ENCODE data around the gene BAX.

BAX gene

DNA sequence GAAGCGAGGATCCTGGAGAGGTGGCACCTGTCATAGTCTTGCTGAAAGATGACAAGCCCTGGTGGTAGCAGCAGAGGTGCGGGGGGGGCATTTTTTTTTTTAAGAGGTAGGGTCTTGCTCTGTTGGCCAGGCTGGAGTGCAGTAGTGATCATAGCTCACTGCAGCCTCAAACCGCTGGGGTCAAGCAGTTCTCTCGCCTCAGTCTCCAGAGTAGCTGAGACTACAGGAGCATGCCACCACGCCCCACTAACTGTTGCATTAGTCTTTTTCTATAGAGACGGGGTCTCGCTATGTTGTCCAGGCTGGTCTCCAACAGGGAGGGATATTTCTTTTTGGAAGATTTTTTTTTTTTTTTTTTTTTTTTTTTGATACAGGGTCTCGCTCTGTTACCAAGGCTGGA is 3.3 kb downstream of the BAX start:
- TF ChIP-seq, protein P1, sequence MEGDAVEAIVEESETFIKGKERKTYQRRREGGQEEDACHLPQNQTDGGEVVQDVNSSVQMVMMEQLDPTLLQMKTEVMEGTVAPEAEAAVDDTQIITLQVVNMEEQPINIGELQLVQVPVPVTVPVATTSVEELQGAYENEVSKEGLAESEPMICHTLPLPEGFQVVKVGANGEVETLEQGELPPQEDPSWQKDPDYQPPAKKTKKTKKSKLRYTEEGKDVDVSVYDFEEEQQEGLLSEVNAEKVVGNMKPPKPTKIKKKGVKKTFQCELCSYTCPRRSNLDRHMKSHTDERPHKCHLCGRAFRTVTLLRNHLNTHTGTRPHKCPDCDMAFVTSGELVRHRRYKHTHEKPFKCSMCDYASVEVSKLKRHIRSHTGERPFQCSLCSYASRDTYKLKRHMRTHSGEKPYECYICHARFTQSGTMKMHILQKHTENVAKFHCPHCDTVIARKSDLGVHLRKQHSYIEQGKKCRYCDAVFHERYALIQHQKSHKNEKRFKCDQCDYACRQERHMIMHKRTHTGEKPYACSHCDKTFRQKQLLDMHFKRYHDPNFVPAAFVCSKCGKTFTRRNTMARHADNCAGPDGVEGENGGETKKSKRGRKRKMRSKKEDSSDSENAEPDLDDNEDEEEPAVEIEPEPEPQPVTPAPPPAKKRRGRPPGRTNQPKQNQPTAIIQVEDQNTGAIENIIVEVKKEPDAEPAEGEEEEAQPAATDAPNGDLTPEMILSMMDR (IDR thresholded peaks at IDR 0.05; ENCODE audit: extremely low read depth, missing control alignments) = no peak
- DNase-seq (ENCODE audit: low spot score) = no peak

DNA sequence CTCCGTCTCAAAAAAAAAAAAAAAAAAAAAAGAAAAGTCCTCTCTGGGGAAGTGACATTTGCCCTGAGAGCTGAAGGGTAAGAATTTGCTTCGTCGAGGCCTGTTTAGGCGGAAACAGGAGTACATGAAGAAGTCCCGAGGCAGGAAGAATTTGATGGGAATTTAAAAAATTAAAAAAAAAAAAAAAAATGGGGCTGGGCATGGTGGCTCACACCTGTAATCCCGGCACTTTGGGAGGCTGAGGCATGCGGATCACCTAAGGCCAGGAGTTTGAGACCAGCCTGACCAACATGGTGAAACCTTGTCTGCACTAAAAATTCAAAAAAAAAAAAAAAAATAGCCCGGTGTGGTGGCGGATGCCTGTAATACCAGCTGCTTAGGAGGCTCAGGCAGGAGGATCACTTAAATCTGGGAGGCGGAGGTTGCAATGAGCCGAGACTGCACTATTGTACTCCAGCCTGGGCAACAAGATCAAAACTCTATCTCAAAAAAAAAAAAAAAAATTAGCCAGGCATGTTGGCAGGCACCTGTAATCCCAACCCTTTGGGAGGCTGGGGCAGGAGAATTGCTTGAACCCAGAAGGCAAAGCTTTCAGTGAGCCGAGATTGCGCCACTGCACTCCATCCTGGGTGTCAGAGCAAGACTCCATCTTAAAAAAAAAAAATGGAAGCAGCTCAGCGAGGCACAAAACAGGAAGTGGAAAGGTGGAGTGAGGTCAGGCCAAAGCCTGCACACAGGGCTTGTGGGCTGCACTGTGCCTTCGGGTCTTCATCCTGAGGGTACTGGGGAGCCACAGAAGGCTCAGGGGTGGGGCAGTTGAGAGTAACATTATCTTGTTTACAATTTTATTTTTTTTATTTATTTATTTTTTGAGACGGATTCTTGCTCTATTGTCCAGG is 4.9 kb downstream of the BAX start:
- TF ChIP-seq, protein P1 (IDR thresholded peaks at IDR 0.05; ENCODE audit: extremely low read depth, missing control alignments) = no peak
- DNase-seq (ENCODE audit: low spot score) = no peak

DNA sequence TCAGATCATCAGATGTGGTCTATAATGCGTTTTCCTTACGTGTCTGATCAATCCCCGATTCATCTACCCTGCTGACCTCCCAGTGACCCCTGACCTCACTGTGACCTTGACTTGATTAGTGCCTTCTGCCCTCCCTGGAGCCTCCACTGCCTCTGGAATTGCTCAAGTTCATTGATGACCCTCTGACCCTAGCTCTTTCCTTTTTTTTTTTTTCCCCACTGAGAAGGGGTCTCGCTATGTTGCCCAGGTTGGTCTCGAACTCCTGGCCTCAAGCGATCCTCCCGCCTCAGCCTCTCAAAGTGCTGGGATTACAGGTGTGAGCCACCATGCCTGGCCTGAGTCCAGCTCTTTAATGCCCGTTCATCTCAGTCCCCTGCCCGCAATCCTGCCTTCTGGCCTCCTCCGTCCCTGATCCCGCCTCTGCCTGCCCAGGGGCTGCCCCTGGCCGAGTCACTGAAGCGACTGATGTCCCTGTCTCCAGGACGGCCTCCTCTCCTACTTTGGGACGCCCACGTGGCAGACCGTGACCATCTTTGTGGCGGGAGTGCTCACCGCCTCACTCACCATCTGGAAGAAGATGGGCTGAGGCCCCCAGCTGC is 6.5 kb downstream of the BAX start:
- TF ChIP-seq, protein P1 (IDR thresholded peaks at IDR 0.05; ENCODE audit: extremely low read depth, missing control alignments) = no peak
- no peak for DNase-seq (ENCODE audit: low spot score)

DNA sequence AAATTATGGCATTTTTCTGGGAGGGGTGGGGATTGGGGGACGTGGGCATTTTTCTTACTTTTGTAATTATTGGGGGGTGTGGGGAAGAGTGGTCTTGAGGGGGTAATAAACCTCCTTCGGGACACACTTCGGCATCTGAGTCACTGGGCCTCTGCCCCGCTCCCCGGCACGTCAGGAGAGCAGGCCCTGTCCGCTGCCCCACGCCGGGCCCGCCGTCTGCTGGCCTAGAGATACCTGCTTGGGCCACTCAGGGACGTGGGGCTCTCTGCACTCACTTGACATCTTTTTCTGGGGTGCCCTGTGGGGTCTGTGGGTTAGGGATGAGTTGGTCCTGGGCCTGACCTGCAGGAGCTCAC is 7.0 kb downstream of the BAX start:
- TF ChIP-seq, protein P1 (IDR thresholded peaks at IDR 0.05; ENCODE audit: extremely low read depth, missing control alignments) = no peak

DNA sequence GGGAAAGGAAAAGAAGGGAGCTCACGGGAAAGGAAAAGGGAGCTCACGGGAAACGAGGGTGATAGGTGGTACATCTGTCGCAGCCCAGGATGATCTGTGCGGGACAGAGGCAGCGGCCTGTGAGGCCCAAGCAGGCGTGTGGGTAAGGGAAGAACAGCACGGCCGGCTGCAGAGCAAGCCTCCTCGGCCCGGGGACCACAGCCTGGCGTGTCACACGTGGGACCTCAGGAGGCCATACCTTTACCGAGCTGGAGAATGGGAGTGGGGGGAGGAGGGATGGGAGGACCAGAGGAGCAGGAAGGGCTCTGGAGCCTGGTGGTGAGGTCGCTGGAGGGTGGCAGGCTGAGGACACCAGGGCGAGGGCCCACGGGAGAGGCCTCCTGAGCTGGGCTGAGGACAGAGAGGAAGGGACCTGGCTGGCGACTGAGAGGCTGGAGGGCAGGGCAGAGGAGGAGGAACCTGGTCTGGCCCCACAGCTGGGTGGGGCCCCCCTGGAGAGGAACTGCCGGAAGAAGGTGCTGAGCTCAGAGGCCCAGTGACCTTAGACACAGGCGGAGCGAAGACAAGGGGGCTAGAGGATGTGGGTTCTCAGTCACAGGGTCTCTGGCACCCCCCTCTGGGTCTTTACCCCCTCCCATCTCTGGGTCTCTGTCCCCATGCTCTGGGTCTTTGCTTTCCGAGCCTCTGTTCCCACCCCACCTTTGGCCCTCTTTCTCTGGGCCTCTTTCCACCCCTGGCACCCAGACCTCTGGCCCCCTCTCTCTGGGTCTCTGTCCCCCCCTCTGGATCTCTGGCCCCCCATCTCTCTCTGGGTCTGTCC is 7.6 kb downstream of the BAX start:
- peak; percentile 89 for DNase-seq (ENCODE audit: low spot score)
- TF ChIP-seq, protein P1 (IDR thresholded peaks at IDR 0.05; ENCODE audit: extremely low read depth, missing control alignments) = no peak

More for the DNA sequence above, 7.0 kb downstream of the BAX start:
- no peak for DNase-seq (ENCODE audit: low spot score)

DNA sequence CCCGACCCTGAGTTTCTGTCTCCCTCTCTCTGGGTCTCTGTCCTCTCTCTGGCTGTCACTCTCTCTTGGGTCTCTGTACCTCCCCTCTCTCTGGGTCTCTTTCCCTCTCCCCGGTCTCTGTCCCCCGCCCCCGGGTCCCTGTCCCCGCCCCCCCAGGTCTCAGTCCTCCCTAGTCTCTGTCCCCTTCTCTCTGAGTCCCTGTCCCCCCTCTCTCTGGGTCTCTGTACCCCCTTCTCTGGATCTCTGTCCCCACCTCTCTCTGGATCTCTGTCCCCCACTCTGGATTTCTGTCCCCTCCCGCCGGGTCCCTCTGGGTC is 8.1 kb downstream of the BAX start:
- DNase-seq (ENCODE audit: low spot score) = no peak
- TF ChIP-seq, protein P1 (IDR thresholded peaks at IDR 0.05; ENCODE audit: extremely low read depth, missing control alignments) = no peak
